HCT116 (cell line): ENCODE results near the gene MUC13. TPM values are rescaled to one million over a fixed set of nuclear protein-coding genes. Genes with fewer than 3 reads are reported as not detected.

ENCODE experiments used
- ATAC-seq: fragments of 200-7000 bp; cut with Tn5 transposase; 2 replicates; pipeline ENCODE4 v1.9.1; 2020; ENCODE audit warnings: mild to moderate bottlenecking, moderate library complexity
- BruUV-seq: library from RNA; stranded (reverse); fragments of 400-500 nt; replicated peaks from 2 replicates; lab custom pipeline; 2021; lab: Mats Ljungman, UMichigan
- CTCF ChIA-PET: fragments of 300-600 bp; sonication (Branson Sonifier 250); formaldehyde crosslinking; loops from one replicate; lab custom pipeline; 2021; ENCODE audit warnings: antibody characterized with exemption; lab: Charles Lee
- POLR2A ChIA-PET: fragments of 300-600, 350-600 bp; sonication (Branson Sonifier 250); formaldehyde crosslinking; loops from one replicate; lab custom pipeline; 2021; ENCODE audit warnings: antibody characterized with exemption; lab: Charles Lee
- RAD21 ChIA-PET, 2 experiments: fragments of 300-600 bp; sonication (Branson Sonifier 250); formaldehyde crosslinking; loops; one replicate each; lab custom pipeline; 2023; ENCODE audit warnings: low total read pairs in 2 of 2; ENCODE audit not compliant: uncharacterized antibody in 2 of 2, unreplicated experiment in 2 of 2, low non-redundant PET in 1 of 2; lab: Charles Lee
- DNase-seq: peaks from one replicate; pipeline ENCODE4 v3.0.0-alpha.2; 2010; ENCODE audit warnings: low read depth, low spot score
- H2AFZ ChIP-seq: fragments of 200-600 bp; shearing (Covaris generic), sonication (generic); 2 replicates; pipeline ENCODE4 v1.6.1; 2017; ENCODE audit warnings: low read depth, mixed run types, mixed read lengths, antibody characterized with exemption, low read length; ENCODE audit not compliant: poor library complexity, severe bottlenecking
- H3K27ac ChIP-seq: 2 replicates; pipeline ENCODE4 v1.5.1; 2012; ENCODE audit warnings: low read depth, low read length
- H3K27me3 ChIP-seq: fragments of 200-600 bp; sonication (generic); 2 replicates; pipeline ENCODE4 v1.6.1; 2016; ENCODE audit warnings: mixed run types, low read length, mixed read lengths; ENCODE audit not compliant: insufficient read depth
- H3K36me3 ChIP-seq, 2 experiments: fragments of 200-500 bp in 1 of 2; fragments of 200-600 bp in 1 of 2; sonication (Bioruptor generic) in 1 of 2; sonication (generic) in 1 of 2; 2 replicates each; pipeline versions ENCODE4 v1.5.1 to v1.6.1; 2014 to 2016; ENCODE audit warnings: low read length in 2 of 2, inconsistent platforms in 1 of 2, mixed read lengths in 1 of 2, mixed run types in 1 of 2; ENCODE audit not compliant: insufficient read depth in 2 of 2, control insufficient read depth in 1 of 2
- H3K4me1 ChIP-seq, 2 experiments: fragments of 200-600 bp in 1 of 2; sonication (generic) in 1 of 2; 2 replicates each; pipeline versions ENCODE4 v1.5.1 to v1.6.1; 2012 to 2017; ENCODE audit warnings: low read length in 2 of 2, inconsistent platforms in 1 of 2, mild to moderate bottlenecking in 1 of 2, mixed read lengths in 1 of 2, mixed run types in 1 of 2, moderate library complexity in 1 of 2; ENCODE audit not compliant: insufficient read depth in 2 of 2, control insufficient read depth in 1 of 2
- H3K4me2 ChIP-seq: fragments of 200-600 bp; sonication (generic); 2 replicates; pipeline ENCODE4 v1.6.1; 2017; ENCODE audit warnings: mixed run types, low read length, mixed read lengths
- H3K4me3 ChIP-seq, 2 experiments: fragments of 200-600 bp in 1 of 2; sonication (generic) in 1 of 2; replicated peaks in 1 of 2; 2 replicates each; pipeline ENCODE4 v1.5.1; 2011 to 2016; ENCODE audit warnings: low read length in 2 of 2, control low read depth in 1 of 2, low read depth in 1 of 2, mild to moderate bottlenecking in 1 of 2, mixed read lengths in 1 of 2, mixed run types in 1 of 2
- H3K79me2 ChIP-seq: fragments of 200-600 bp; sonication (generic); 2 replicates; pipeline ENCODE4 v1.6.1; 2017; ENCODE audit warnings: mild to moderate bottlenecking, mixed run types, low read length, moderate library complexity, mixed read lengths; ENCODE audit not compliant: insufficient read depth
- H3K9ac ChIP-seq: fragments of 200-600 bp; sonication (generic); 2 replicates; pipeline ENCODE4 v1.6.1; 2016; ENCODE audit warnings: low read length, mixed read lengths
- H3K9me2 ChIP-seq: fragments of 200-600 bp; sonication (generic), shearing (Covaris generic); 2 replicates; pipeline ENCODE4 v1.6.1; 2017; ENCODE audit warnings: mixed run types, mild to moderate bottlenecking, moderate library complexity; ENCODE audit not compliant: insufficient read depth
- H3K9me3 ChIP-seq, 2 experiments: fragments of 200-500 bp in 1 of 2; fragments of 200-600 bp in 1 of 2; sonication (Bioruptor generic) in 1 of 2; sonication (generic) in 1 of 2; 2 replicates each; pipeline ENCODE4 v1.6.1; 2014 to 2017; ENCODE audit warnings: low read length in 2 of 2, mixed read lengths in 2 of 2, inconsistent platforms in 1 of 2, low read depth in 1 of 2, mild to moderate bottlenecking in 1 of 2, mixed run types in 1 of 2, moderate library complexity in 1 of 2; ENCODE audit not compliant: control insufficient read depth in 1 of 2, insufficient read depth in 1 of 2
- H4K20me1 ChIP-seq: fragments of 200-600 bp; sonication (generic), shearing (Covaris generic); 2 replicates; pipeline ENCODE4 v1.6.1; 2017; ENCODE audit warnings: mixed run types, mild to moderate bottlenecking, moderate library complexity; ENCODE audit not compliant: insufficient read depth
- JUND ChIP-seq: IDR thresholded peaks from 2 replicates; pipeline ENCODE4 v1.6.1; 2012
- POLR2A ChIP-seq: IDR thresholded peaks from 2 replicates; pipeline ENCODE4 v1.7.0; 2011; ENCODE audit warnings: borderline replicate concordance; ENCODE audit not compliant: insufficient read depth, insufficient read length; ENCODE audit errors: extremely low read depth
- POLR2AphosphoS5 ChIP-seq: IDR thresholded peaks from 2 replicates; pipeline ENCODE4 v1.6.1; 2011; ENCODE audit warnings: mild to moderate bottlenecking, low read depth, low read length, moderate library complexity
- SP1 ChIP-seq: IDR thresholded peaks from 2 replicates; pipeline ENCODE4 v1.6.1; 2012; ENCODE audit warnings: low read depth
- SRF ChIP-seq: IDR thresholded peaks from 2 replicates; pipeline ENCODE4 v1.6.1; 2012; ENCODE audit warnings: low read depth
- TCF7L2 ChIP-seq: IDR thresholded peaks from 2 replicates; pipeline ENCODE4 v1.7.0; 2011; ENCODE audit warnings: borderline replicate concordance, inconsistent platforms; ENCODE audit not compliant: insufficient read depth, insufficient read length; ENCODE audit errors: extremely low read depth
- ZNF274 ChIP-seq: fragments of 200-500 bp; sonication (Bioruptor generic); IDR thresholded peaks from 2 replicates; pipeline ENCODE4 v1.6.1; 2014; ENCODE audit warnings: mild to moderate bottlenecking, low read depth, low read length, inconsistent platforms
- intact Hi-C: fragments of 100-400 bp; cut with micrococcal nuclease; formaldehyde crosslinking; loops from 2 replicates; pipeline ENCODE4 v1.10.0; 2022
- total RNA-seq: library from RNA; stranded (reverse); gene quantifications from one replicate; pipeline ENCODE4 v1.2.1, GENCODE V29; 2021; ENCODE audit not compliant: unreplicated experiment
- TF ChIP-seq, protein P1 (sequence below): IDR thresholded peaks from 2 replicates; pipeline ENCODE4 v1.6.1; 2012; ENCODE audit warnings: low read depth
- TF ChIP-seq, protein P2 (sequence below): IDR thresholded peaks from 2 replicates; pipeline ENCODE4 v1.6.1; 2011; ENCODE audit warnings: mild to moderate bottlenecking, low read length, moderate library complexity; ENCODE audit not compliant: insufficient replicate concordance; ENCODE audit errors: extremely low read depth

The MUC13 gene
- total RNA-seq, 1 experiment from 2014 or later = 0.44 TPM

DNA sequence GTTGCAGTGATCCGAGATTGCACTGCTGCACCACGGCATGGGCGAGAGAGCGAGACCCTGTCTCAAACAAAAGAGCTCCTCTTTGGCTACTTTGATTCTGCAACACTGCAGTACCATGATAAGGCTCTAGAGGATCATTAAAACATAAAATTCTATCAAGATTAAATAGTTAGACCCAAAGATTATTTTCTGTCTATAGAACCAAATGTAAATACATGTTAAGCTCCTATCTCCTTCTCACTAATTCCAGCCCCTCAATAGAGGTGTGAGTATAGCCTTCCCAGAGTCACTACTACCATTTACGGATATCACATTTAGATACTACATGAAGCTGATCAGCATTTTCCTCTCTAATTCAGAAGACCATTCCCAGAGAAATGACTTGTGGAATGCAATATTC is 4.3 kb upstream of the MUC13 start:
- ATAC-seq (no peak), DNase-seq (no peak)
- Histone ChIP-seq H3K9me3 (no peaks in the 10 kb centered on the region), H3K27ac (no peak overlapping the region), H4K20me1 (no peaks in the 10 kb centered on the region), H3K4me1 (peaks cover 0 to 9% of the 10 kb centered on the region in 2 experiments; a peak in 1 of 4 replicates), H3K9ac (no peak overlapping the region), H3K4me2 (no peak overlapping the region), H3K79me2 (no peaks in the 10 kb centered on the region), H3K27me3 (no peaks in the 10 kb centered on the region), H2AFZ (no peak overlapping the region), H3K4me3 (no peak overlapping the region), H3K9me2 (no peaks in the 10 kb centered on the region), H3K36me3 (no peaks in the 10 kb centered on the region)
- ChIA-PET CTCF (interaction anchor here (0.8 to 1.5 kb wide), 2 partner anchors 10 to 12 kb away, joined by 3 to 4 read pairs; no protein-coding TSS in a partner anchor), RAD21 (interaction anchor here in 1 of 2 experiments (1.3 kb wide), 1 partner anchor 178 kb away, joined by 3 read pairs; no protein-coding TSS in a partner anchor), POLR2A (no interaction called here)
- TF ChIP-seq SP1 (no peak), TCF7L2 (no peak)
- intact Hi-C loops = no loop called here
- no TSS peak for BruUV-seq

DNA sequence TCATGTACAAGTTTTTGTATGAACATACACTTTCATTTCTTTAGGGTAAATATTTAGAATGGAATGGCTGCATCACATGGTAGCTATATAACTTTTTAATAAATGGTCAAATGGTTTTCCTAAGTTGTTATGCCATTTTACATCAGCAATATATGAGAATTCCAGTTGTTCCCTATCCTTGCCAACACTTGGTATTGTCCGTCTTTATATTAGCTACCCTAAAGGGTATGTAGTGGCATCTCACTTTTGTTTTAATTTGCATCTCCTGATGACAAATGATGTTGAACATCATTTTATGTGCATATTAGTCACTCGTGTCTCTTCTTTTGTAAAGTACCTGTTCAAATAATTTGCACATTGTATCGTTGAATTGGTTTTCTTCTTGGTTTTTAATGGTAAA is 2.5 kb upstream of the MUC13 start:
- H3K4me2 ChIP-seq = no peak overlapping the region
- POLR2A ChIA-PET = no interaction called here
- H3K9ac ChIP-seq = no peak overlapping the region
- H3K79me2 ChIP-seq = no peaks in the 10 kb centered on the region
- intact Hi-C loops = no loop called here
- H3K27ac ChIP-seq = no peak overlapping the region
- H3K36me3 ChIP-seq = no peaks in the 10 kb centered on the region
- no peaks in the 10 kb centered on the region for H3K9me3 ChIP-seq
- no peaks in the 10 kb centered on the region for H4K20me1 ChIP-seq
- RAD21 ChIA-PET = no interaction called here
- TF ChIP-seq ZNF274 (no peak), POLR2A (no peak), TCF7L2 (no peak), JUND (no peak), POLR2AphosphoS5 (no peak), SRF (no peak)
- TF ChIP-seq, protein P1, sequence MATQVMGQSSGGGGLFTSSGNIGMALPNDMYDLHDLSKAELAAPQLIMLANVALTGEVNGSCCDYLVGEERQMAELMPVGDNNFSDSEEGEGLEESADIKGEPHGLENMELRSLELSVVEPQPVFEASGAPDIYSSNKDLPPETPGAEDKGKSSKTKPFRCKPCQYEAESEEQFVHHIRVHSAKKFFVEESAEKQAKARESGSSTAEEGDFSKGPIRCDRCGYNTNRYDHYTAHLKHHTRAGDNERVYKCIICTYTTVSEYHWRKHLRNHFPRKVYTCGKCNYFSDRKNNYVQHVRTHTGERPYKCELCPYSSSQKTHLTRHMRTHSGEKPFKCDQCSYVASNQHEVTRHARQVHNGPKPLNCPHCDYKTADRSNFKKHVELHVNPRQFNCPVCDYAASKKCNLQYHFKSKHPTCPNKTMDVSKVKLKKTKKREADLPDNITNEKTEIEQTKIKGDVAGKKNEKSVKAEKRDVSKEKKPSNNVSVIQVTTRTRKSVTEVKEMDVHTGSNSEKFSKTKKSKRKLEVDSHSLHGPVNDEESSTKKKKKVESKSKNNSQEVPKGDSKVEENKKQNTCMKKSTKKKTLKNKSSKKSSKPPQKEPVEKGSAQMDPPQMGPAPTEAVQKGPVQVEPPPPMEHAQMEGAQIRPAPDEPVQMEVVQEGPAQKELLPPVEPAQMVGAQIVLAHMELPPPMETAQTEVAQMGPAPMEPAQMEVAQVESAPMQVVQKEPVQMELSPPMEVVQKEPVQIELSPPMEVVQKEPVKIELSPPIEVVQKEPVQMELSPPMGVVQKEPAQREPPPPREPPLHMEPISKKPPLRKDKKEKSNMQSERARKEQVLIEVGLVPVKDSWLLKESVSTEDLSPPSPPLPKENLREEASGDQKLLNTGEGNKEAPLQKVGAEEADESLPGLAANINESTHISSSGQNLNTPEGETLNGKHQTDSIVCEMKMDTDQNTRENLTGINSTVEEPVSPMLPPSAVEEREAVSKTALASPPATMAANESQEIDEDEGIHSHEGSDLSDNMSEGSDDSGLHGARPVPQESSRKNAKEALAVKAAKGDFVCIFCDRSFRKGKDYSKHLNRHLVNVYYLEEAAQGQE = no peak
- TF ChIP-seq, protein P2, sequence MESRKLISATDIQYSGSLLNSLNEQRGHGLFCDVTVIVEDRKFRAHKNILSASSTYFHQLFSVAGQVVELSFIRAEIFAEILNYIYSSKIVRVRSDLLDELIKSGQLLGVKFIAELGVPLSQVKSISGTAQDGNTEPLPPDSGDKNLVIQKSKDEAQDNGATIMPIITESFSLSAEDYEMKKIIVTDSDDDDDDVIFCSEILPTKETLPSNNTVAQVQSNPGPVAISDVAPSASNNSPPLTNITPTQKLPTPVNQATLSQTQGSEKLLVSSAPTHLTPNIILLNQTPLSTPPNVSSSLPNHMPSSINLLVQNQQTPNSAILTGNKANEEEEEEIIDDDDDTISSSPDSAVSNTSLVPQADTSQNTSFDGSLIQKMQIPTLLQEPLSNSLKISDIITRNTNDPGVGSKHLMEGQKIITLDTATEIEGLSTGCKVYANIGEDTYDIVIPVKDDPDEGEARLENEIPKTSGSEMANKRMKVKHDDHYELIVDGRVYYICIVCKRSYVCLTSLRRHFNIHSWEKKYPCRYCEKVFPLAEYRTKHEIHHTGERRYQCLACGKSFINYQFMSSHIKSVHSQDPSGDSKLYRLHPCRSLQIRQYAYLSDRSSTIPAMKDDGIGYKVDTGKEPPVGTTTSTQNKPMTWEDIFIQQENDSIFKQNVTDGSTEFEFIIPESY = no peak
- TF ChIP-seq, all 23 proteins: peak for 0
- ATAC-seq (no peak), DNase-seq (no peak)
- Histone ChIP-seq H3K9me2 (no peaks in the 10 kb centered on the region), H2AFZ (no peak overlapping the region), H3K27me3 (no peaks in the 10 kb centered on the region), H3K4me1 (peaks cover 0 to 9% of the 10 kb centered on the region in 2 experiments; a peak in 1 of 4 replicates), H3K4me3 (no peak overlapping the region)
- no TSS peak for BruUV-seq
- CTCF ChIA-PET = no interaction called here
